ENCODE data around the gene MKNK1. TPM values are rescaled to one million over a fixed set of nuclear protein-coding genes. Genes with fewer than 3 reads are reported as not detected.

MKNK1 gene
- total RNA-seq, 1 donor from 2014 or later: 19.7 TPM

Other genes starting within 250 kb of the MKNK1 start
- gene FAAH, start 210.0 kb downstream of the MKNK1 start, total RNA-seq: 0.39 and 0.46 TPM in 2 replicates
- not detected in 2 replicates for gene DMBX1, start 114.4 kb downstream of the MKNK1 start, total RNA-seq
- not detected in 2 replicates for gene KNCN, start 52.6 kb downstream of the MKNK1 start, total RNA-seq
- gene MOB3C, start 12.5 kb upstream of the MKNK1 start, total RNA-seq: 7.5 and 8.1 TPM in 2 replicates
- 31.1 and 39.7 TPM in 2 replicates for gene ATPAF1, start 64.1 kb upstream of the MKNK1 start, total RNA-seq
- not detected in 2 replicates for gene TEX38, start 67.6 kb upstream of the MKNK1 start, total RNA-seq
- gene EFCAB14, start 114.8 kb upstream of the MKNK1 start, total RNA-seq: 43.6 and 44.2 TPM in 2 replicates
- gene CYP4B1, start 194.8 kb upstream of the MKNK1 start, total RNA-seq: not detected in 2 replicates